Measurements from ENCODE around the gene DDX11.
"Not testable (repeated sequence)": the region's sequence is repeated elsewhere in the genome, so short reads cannot be mapped to it uniquely, and the experiment has no call there.

- not testable (repeated sequence) for TF ChIP-seq POLR2AphosphoS5, POLR2A (IDR thresholded peaks at IDR 0.05)
Observed at GRCh38 chr12:31072962-31073361, 698 bp upstream of the DDX11 start.
